Mucosa of descending colon (tissue), 3 donors: Measurements from ENCODE around the gene COPA. TPM values are rescaled to one million over a fixed set of nuclear protein-coding genes. Genes with fewer than 3 reads are reported as not detected.

Experiments
- ATAC-seq: fragments of 200-7000 bp; cut with Tn5 transposase; one replicate; pipeline ENCODE4 v1.9.1; 2020; ENCODE audit warnings: mild to moderate bottlenecking, moderate library complexity
- DNase-seq, 3 donors: peaks; one replicate each; pipeline ENCODE4 v3.0.0-alpha.2; 2020
- H3K36me3 ChIP-seq: fragments of 200-600 bp; one replicate; pipeline ENCODE4 v1.8.0; 2021; ENCODE audit warnings: low read depth, mild to moderate bottlenecking
- H3K4me1 ChIP-seq: fragments of 200-600 bp; one replicate; pipeline ENCODE4 v1.8.0; 2021; ENCODE audit warnings: low read depth, mild to moderate bottlenecking
- H3K4me3 ChIP-seq: fragments of 200-600 bp; one replicate; pipeline ENCODE4 v1.8.0; 2021; ENCODE audit warnings: mild to moderate bottlenecking
- H3K9me3 ChIP-seq: fragments of 200-600 bp; one replicate; pipeline ENCODE4 v1.8.0; 2021; ENCODE audit warnings: mild to moderate bottlenecking
- CTCF ChIP-seq: fragments of 200-600 bp; IDR thresholded peaks from one replicate; pipeline ENCODE4 v1.8.0; 2022; ENCODE audit warnings: antibody characterized with exemption, mild to moderate bottlenecking
- intact Hi-C, 2 donors: fragments of 100-400 bp; cut with DNase I in 1 of 2; cut with micrococcal nuclease in 1 of 2; formaldehyde crosslinking; loops; one replicate each; pipeline versions ENCODE4 v1.11.0 to v1.11.1; 2022; cut with DNase I, micrococcal nuclease
- total RNA-seq, 3 donors: library from RNA; stranded (reverse); fragmentation: NEBNext Ultra II Directional in 2 of 3; extraction: Animal tissue kit (Norgen Biotek cat#: 25700) in 2 of 3; gene quantifications; one replicate each; pipeline versions ENCODE4 v1.2.1 to v1.2.4, GENCODE V29; 2021 to 2023
- donor health status: DM: no; HTN: no; CAD: no; lungs with moderate emphysema.
- donor health status: DM: no; HTN: no; CAD: no.
- donor health status: DM: no; HTN: yes; CAD: no.

COPA gene
- total RNA-seq, 3 donors from 2014 or later = 141 to 165 (median 151) TPM

- intact Hi-C loops = no loop called here
- DNase-seq (no peak), ATAC-seq (no peak)
- no peak for TF ChIP-seq CTCF
- Histone ChIP-seq H3K4me1 (no peaks in the 10 kb centered on the region), H3K4me3 (no peak overlapping the region), H3K9me3 (no peaks in the 10 kb centered on the region), H3K36me3 (peaks cover 21% of the 10 kb centered on the region)
These were observed 10.2 kb upstream of the COPA start for GRCh38 chr1:160353223-160353622.

GRCh38 chr1:160352555-160352954 is 9.5 kb upstream of the COPA start:
- H3K36me3 ChIP-seq = peaks cover 21% of the 10 kb centered on the region
- DNase-seq (no peak), ATAC-seq (no peak)
- no peaks in the 10 kb centered on the region for H3K9me3 ChIP-seq
- intact Hi-C loops = no loop called here
- H3K4me3 ChIP-seq = no peak overlapping the region
- no peaks in the 10 kb centered on the region for H3K4me1 ChIP-seq
- no peak for TF ChIP-seq CTCF

DNA sequence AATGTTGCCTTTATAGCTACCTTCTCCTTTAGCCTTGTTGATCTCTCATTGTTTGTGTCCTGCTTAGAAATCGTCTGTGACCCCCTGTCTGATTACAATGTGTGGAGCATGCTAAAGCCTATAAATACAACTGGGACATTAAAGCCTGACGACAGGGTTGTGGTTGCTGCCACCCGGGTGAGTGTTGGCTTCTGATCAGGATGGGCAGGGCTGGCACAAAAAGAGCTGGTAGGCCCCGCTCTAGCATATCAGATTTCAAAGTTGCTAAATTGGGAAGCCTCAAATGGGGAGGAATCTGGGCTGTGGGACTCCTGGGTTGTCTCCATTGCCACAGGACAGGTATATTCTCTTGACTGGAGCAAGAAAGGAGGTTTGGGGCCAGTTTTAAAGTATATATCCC is 8.6 kb upstream of the COPA start:
- DNase-seq = no peak
- Histone ChIP-seq H3K36me3 (peaks cover 21% of the 10 kb centered on the region), H3K9me3 (no peaks in the 10 kb centered on the region), H3K4me3 (no peak overlapping the region), H3K4me1 (no peaks in the 10 kb centered on the region)
- no peak for ATAC-seq
- no peak for TF ChIP-seq CTCF
- intact Hi-C loops = no loop called here

DNA sequence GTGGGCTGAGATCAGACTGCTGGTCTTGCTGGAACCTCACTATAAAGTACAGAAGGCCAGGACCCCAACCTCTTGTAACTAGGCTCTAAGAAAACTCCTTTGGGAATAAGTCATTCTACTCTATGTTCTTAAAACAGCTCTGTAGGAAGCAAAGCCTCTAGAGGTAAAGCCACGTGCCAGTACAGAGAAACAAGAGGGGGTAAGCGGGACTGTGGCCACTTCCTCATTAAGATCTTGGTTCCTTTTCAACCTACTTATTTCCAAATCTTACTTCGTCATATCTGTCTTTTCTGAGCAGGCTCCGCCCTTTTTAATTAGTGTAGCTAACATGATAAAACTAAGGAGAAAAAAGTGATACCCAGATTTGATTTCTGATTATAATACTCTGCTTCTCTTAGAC is 3.9 kb upstream of the COPA start:
- peaks cover 13% of the 10 kb centered on the region for H3K36me3 ChIP-seq
- H3K9me3 ChIP-seq = no peaks in the 10 kb centered on the region
- no peak for TF ChIP-seq CTCF
- intact Hi-C loops = no loop called here
- ATAC-seq (no peak), DNase-seq (peak in 1 of 3 donors; percentile 12)
- no peak overlapping the region for H3K4me3 ChIP-seq
- peaks cover 7% of the 10 kb centered on the region for H3K4me1 ChIP-seq

DNA sequence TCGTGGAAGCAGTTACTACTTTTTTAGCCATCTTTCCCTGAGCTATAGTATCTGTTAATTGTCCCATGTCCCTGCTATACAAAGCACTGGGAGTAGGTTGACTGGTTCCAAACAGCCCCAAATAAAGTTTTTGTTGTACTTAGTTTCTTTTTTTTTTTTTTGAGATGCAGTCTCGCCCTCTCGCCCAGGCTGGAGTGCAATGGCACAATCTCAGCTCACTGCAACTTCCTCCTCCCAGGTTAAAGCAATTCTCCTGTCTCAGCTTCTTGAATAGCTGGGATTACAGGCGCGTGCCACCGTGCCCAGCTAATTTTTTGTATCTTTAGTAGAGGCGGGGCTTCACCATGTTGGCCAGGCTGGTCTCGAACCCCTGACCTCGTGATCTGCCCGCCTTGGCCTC is 3.4 kb upstream of the COPA start:
- TF ChIP-seq CTCF = no peak
- intact Hi-C loops = no loop called here
- no peak for DNase-seq
- no peak overlapping the region for H3K4me3 ChIP-seq
- ATAC-seq = no peak
- peaks cover 7% of the 10 kb centered on the region for H3K4me1 ChIP-seq
- no peaks in the 10 kb centered on the region for H3K9me3 ChIP-seq
- peaks cover 8% of the 10 kb centered on the region for H3K36me3 ChIP-seq

DNA sequence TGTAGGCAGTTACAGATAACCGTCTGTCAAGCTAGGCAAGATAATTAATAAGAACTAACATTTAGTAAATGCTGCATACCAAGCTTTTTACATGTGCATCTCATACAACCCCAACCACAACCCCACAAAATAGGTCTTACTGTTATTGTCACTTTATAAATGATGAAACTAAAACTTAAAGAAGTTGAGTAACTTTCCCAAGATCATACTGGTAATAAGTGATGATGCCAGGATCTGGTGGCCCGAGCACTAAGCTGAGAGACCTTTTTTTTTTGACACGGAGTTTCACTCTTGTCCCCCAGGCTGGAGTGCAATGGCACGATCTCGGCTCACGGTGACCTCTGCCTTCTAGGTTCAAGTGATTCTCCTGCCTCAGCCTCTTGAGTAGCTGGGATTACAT is 1.9 kb upstream of the COPA start:
- peaks cover 7% of the 10 kb centered on the region for H3K36me3 ChIP-seq
- intact Hi-C loops = no loop called here
- ATAC-seq = no peak

More for the DNA sequence above, 1.9 kb upstream of the COPA start:
- Histone ChIP-seq H3K4me1 (peaks cover 7% of the 10 kb centered on the region), H3K4me3 (no peak overlapping the region), H3K9me3 (no peaks in the 10 kb centered on the region)
- no peak for DNase-seq
- no peak for TF ChIP-seq CTCF
